ENCODE results near the gene CBX5. TPM values are rescaled to one million over a fixed set of nuclear protein-coding genes. Genes with fewer than 3 reads are reported as not detected.

The CBX5 gene
- 13.7 and 21.6 TPM in 2 replicates for total RNA-seq

DNA sequence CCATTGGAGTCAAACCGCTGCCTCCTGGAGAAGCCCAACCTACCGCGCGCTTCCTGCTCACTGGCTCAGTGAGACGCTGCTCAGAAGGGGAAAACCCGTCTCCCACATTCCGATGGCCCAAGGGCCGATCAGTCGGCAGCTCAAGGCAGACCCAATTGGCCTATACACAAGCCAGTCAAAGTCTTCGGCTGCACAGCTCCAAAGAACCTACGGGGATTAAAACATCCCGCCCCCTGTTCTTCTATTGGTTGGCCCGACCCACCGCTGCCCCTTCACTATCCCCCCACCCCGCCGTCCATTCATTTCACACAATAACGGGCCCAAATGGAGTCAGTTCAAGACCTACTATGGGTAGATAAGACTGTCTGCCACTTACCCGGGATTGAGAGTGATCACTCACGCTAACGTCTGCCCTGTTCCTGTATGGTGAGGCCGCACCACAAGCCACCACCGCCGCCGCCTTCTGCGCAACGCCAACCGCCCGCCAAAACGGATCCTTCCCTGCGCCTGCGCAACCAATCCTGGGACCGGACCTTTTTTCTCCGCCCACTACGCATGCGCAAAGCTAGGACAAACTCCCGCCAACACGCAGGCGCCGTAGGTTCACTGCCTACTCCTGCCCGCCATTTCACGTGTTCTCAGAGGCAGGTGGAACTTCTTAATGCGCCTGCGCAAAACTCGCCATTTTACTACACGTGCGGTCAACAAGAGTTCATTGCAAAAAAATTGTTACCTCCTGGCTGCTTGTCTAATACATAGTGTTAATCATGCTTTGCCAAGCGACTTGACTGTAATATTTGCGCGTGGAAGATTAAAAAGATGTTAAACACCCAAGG is at the start of gene CBX5:
Gene CBX5 (minus strand): TSS at position 491 of the 836 bp plus-strand sequence. CDS start 22,472 bp downstream, outside the sequence.

GRCh38 chr12:54324617-54325441 is 44.9 kb upstream of the CBX5 start, which contains the start of gene COPZ1:
Gene COPZ1 (plus strand): TSS chr12:54325131. CDS start chr12:54325164, 33 bp downstream.

DNA sequence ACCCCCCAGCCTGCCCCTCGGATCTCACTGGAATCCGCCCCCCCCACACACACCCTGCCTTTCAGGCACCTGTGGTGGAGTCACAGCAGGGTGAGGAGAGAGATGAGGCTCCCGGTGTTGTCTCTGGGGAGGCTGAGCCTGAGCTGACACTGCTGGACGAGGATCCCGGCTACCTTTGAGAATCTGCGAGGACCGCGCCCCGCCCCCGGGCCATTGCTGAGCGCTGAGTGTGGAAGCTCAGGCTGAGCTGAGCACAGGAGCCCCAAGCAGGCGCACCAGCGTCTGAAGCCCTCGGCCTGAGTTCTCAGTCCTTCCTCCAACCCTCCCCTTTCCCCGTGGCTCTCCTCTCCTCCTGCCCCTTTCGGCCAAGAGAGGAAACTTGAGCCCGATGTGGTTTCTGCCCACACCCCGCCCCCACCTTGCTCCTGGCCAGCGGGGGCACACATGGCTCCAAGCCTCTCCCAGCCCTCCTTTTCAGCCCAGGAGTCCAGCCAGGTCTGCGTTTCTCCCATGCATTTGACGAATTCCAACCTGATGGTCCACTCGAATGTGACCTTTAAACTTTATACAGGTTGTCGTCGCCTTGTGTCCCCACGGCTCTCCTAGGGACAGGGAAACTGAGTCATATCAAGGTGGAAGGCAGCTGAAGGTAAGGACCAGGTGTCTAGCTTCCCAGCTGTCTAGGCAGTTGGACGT is 21.0 kb upstream of the CBX5 start, which contains the start of gene NFE2:
Gene NFE2 (minus strand): TSS at position 284 of the 696 bp plus-strand sequence. CDS start 5,767 bp downstream, outside the sequence.

GRCh38 chr12:54280468-54281260 is 742 bp upstream of the CBX5 start, which contains the start of gene HNRNPA1:
Gene HNRNPA1 (plus strand): TSS chr12:54280726. CDS start chr12:54280808, 82 bp downstream.

Other genes starting within 250 kb of the CBX5 start
- gene HOXC5, start 247.1 kb downstream of the CBX5 start, total RNA-seq, result 0.16 and 0.17 TPM in 2 replicates
- gene HOXC4, start 226.3 kb downstream of the CBX5 start, total RNA-seq, result 0.16 TPM in 1 of 2 replicates, not detected in the other
- 16.5 and 21.8 TPM in 2 replicates for gene SMUG1, start 91.1 kb downstream of the CBX5 start, total RNA-seq
- gene HNRNPA1, start 604 bp upstream of the CBX5 start, total RNA-seq, result 311 and 589 TPM in 2 replicates
- 0.17 and 0.95 TPM in 2 replicates for gene NFE2, start 20.9 kb upstream of the CBX5 start, total RNA-seq
- 114 and 128 TPM in 2 replicates for gene COPZ1, start 45.0 kb upstream of the CBX5 start, total RNA-seq
- not detected in 2 replicates for gene GPR84, start 84.4 kb upstream of the CBX5 start, total RNA-seq
- gene ZNF385A, start 104.6 kb upstream of the CBX5 start, total RNA-seq, result 2.4 and 2.7 TPM in 2 replicates
- 109 and 156 TPM in 2 replicates for gene ITGA5, start 139.1 kb upstream of the CBX5 start, total RNA-seq
- gene GTSF1, start 193.5 kb upstream of the CBX5 start, total RNA-seq, result not detected in 2 replicates
- gene NCKAP1L, start 217.6 kb upstream of the CBX5 start, total RNA-seq, result under 0.01 TPM in 1 of 2 replicates, not detected in the other